Measurements from ENCODE around the gene GABPA.

The GABPA gene

GRCh38 chr21:25813917-25814316 lies 79.1 kb downstream of the GABPA start:
- no peak for DNase-seq

GRCh38 chr21:25818121-25818520 lies 83.3 kb downstream of the GABPA start:
- DNase-seq = no peak

- DNase-seq = no peak
Measured at GRCh38 chr21:25818551-25818950, 83.8 kb downstream of the GABPA start.
